NCI-H345 treated with DMSO at 0.1 percent for 48 hours (cell line): ENCODE results near the gene APOA4.

Experiments
- DNase-seq: peaks from one replicate; lab custom pipeline; 2025; ENCODE audit not compliant: unreplicated experiment; lab: John Stamatoyannopoulos, UW

Gene APOA4

GRCh38 chr11:116823031-116823843 is at the start of gene APOA4:
Gene APOA4 (minus strand): TSS chr11:116823304. CDS start chr11:116823191, 113 bp downstream.
- DNase-seq: no peak

- no peak for DNase-seq
These were observed 48.1 kb upstream of the APOA4 start for GRCh38 chr11:116871248-116871647.

- no peak for DNase-seq
These were observed 47.0 kb upstream of the APOA4 start for GRCh38 chr11:116870054-116870453.

- no peak for DNase-seq
These were observed 46.5 kb upstream of the APOA4 start for GRCh38 chr11:116869610-116870009.

- DNase-seq: no peak
These were observed 45.0 kb upstream of the APOA4 start for GRCh38 chr11:116868066-116868465.

GRCh38 chr11:116867619-116868018 is 44.5 kb upstream of the APOA4 start:
- no peak for DNase-seq

DNA sequence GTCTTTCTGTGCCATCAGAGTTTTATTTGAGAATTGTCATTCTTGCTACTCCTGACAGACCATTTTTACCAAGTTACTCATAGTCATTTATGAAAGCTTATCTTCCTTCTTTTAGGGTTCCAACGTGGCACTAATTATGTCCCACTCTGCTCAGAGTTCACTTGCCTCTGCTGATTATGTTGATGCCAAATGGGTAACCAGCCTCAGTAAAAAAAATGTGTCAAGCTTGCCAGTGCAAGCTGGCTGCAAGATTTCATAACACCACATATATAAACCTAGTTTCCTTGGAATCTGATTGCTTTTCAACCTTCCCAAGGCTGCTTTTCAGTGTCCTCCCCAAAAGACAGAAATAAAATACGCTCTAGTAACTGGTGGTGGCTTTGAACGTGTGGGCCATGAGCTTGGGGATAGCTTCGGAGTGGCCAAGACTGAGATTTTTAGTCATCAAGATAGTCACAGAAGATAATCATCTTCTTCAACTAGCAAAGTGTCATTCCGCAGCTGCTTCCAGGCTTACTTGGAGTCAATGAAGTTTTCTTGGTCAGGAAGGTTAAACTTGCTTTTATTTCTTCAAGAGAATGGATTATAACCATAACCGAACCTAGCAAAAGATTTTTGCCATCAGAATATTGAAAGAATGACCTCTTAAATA is 43.8 kb upstream of the APOA4 start:
- no peak for DNase-seq

- no peak for DNase-seq
These were observed 42.6 kb upstream of the APOA4 start for GRCh38 chr11:116865696-116866095.

DNA sequence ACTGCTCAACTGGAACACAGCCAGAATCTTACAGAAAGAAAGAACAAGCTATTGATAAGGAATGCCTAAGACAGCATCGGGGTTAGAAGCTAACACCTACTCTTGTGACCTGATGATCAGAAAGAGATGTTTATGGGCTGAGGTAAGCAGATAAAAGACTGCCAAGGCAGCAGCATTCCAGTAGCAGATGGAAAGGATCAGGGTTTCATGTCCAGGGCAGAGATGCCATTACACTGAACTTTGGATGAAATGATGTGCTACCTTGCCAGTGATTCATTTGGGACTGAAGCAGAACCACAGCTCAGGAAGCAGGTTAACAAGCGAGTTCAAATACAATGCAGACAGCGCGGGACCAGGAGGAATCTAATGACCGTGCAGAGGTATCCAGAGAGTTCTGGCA is 41.4 kb upstream of the APOA4 start:
- DNase-seq: no peak

DNA sequence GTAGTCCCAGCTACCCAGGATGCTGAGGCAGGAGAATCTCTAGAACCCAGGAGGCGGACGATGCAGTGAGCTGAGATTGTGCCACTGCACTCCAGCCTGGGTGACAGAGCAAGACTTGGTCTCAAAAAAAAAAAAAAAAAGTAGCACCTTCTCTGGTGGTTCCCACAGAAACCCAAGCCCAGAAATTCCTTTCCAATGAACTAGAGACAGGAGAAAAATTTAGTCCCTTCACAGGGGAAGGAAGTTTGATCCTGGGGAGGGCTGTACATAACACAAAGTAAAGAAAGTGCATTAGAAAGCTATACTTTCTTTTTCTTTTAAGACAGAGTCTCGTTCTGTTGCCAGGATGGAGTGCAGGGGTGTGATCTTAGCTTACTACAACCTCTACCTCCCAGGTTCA is 39.8 kb upstream of the APOA4 start:
- DNase-seq: no peak

DNA sequence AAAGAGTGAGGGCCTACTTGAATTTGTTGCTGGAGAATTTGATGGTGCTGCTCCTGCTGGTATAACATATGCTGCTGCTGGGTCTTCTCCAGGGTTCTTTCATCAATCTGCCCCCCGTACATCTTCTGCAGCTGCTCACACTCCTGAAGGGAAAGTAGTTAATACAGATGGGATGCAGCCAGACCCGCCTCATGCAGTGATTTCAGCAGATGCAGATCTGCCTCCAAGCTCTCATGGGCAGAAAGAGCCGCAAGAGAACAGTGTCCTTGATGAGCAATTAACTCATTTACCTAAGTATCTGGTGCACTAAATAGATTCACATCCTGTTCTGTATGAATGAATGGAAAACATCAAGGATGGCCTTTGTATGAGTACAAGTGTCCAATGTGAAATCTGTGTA is 39.1 kb upstream of the APOA4 start:
- DNase-seq: no peak

DNA sequence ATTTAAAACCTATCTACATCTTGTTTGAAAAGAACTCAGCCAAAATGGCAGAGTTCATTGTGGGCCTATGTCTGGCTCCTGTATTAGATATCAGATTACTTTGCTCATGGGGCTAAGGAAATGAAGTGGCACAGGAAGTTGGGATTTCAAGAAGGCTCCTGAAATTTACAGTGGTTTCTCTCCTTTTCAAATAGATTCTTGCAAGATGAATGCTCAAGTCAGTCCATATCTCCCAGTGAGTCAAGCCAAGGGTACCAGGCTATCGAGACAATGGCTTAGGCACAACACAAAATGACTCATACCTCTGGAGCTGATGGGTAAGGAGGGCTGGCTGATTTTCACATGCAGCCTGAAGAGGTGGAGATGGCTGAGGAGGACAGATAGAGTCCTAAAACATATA is 38.4 kb upstream of the APOA4 start:
- DNase-seq: no peak

GRCh38 chr11:116860303-116860702 is 37.2 kb upstream of the APOA4 start:
- DNase-seq: no peak

- DNase-seq: no peak
These were observed 36.1 kb upstream of the APOA4 start for GRCh38 chr11:116859175-116859574.

DNA sequence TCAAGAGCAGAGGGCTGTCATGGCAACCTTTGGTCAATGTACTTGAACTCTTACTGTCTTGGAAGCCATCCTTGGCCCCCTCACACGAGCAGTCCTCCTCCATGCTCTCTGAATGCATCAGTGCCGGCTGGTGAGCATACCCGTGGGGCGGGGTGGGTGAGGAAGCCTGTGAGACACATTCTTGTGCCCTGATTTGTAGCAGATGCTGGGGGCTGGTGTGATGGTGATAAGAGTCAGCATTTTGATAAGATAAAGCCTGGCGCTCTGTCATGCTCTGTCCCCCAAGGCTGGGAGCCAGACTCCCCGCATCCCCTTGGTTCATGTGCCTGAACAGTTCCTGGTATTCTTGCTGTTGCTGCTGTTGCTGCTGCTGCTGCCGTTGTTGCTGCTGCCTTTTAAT is 34.8 kb upstream of the APOA4 start:
- DNase-seq: no peak

GRCh38 chr11:116857316-116857715 is 34.2 kb upstream of the APOA4 start:
- DNase-seq: no peak

- DNase-seq: no peak
These were observed 33.3 kb upstream of the APOA4 start for GRCh38 chr11:116856423-116856822.

- DNase-seq: no peak
These were observed 32.3 kb upstream of the APOA4 start for GRCh38 chr11:116855413-116855812.

DNA sequence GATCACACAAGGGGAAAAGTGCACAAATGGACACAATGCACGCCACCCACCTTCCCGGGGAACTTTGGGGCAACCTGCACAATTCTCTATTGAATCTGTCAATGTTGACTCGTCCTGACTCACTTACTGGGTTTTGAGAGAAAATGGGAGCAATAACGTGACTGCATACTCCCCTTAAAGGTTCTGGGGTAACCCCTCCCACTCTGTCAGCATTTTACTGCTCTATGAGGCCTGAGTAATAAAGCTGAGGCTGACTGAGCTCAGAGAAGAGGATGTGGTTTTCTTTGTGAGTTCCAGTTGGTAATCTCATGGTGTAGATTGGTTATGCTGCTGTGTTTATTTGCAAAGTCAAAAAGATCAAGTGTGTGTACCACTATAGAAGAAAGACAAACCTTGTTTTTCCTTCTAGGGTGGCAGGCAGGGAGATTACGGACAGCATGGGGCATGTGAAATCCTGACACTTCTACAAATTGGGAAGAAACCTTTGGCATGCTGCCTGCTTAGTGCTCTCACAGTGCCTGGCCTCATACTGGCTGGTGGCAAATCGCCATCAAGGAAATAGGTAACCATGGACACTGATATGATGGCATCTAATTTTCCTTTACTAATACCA is 30.5 kb upstream of the APOA4 start:
- no peak for DNase-seq

DNA sequence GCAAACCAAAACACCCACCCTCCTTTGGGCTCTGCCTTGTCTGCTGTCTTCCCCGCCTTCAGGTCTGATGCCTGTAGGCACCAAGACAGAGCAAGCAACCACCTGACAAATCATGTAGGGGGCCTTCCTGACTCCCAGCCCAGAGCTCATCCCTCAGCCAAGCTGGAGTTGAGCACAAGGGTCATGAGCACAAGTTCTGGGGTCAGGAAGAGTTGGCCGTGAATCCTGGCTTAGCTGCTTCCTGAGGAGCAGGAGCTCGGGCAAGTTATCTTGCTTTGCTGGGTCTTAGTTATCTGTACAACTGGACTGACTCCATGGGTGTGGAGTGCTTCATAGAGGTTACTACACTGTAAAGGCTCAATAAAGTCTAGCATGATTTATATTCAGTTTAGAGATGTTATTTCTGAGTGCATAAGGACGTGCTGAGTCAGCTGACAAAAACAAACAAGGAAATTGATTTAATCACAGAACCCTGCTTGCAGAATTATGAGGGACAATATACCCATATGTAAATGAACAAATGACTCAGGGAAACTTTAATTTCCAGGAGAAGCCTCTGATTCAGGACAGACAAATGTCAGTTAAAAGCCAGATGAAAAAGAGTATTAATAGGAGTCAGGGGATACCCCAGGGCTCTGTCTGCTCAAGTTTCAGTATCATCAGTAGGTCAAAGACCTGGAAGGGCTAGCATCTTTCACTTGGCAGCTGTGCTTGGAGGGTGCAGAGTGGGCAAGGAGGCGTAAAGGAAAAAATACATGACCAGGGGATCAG is 29.3 kb upstream of the APOA4 start:
- no peak for DNase-seq

GRCh38 chr11:116851626-116852025 is 28.5 kb upstream of the APOA4 start:
- DNase-seq: no peak
